HCT116 (cell line): ENCODE results near the gene TBRG4. TPM values are rescaled to one million over a fixed set of nuclear protein-coding genes. Genes with fewer than 3 reads are reported as not detected.

Experiments
- ATAC-seq: fragments of 200-7000 bp; cut with Tn5 transposase; 2 replicates; pipeline ENCODE4 v1.9.1; 2020; ENCODE audit warnings: mild to moderate bottlenecking, moderate library complexity
- BruUV-seq: library from RNA; stranded (reverse); fragments of 400-500 nt; replicated peaks from 2 replicates; lab custom pipeline; 2021; lab: Mats Ljungman, UMichigan
- CTCF ChIA-PET: fragments of 300-600 bp; sonication (Branson Sonifier 250); formaldehyde crosslinking; loops from one replicate; lab custom pipeline; 2021; ENCODE audit warnings: antibody characterized with exemption; lab: Charles Lee
- POLR2A ChIA-PET: fragments of 300-600, 350-600 bp; sonication (Branson Sonifier 250); formaldehyde crosslinking; loops from one replicate; lab custom pipeline; 2021; ENCODE audit warnings: antibody characterized with exemption; lab: Charles Lee
- RAD21 ChIA-PET, 2 experiments: fragments of 300-600 bp; sonication (Branson Sonifier 250); formaldehyde crosslinking; loops; one replicate each; lab custom pipeline; 2023; ENCODE audit warnings: low total read pairs in 2 of 2; ENCODE audit not compliant: uncharacterized antibody in 2 of 2, unreplicated experiment in 2 of 2, low non-redundant PET in 1 of 2; lab: Charles Lee
- DNase-seq: peaks from one replicate; pipeline ENCODE4 v3.0.0-alpha.2; 2010; ENCODE audit warnings: low read depth, low spot score
- H2AFZ ChIP-seq: fragments of 200-600 bp; shearing (Covaris generic), sonication (generic); 2 replicates; pipeline ENCODE4 v1.6.1; 2017; ENCODE audit warnings: low read depth, mixed run types, mixed read lengths, antibody characterized with exemption, low read length; ENCODE audit not compliant: poor library complexity, severe bottlenecking
- H3K27ac ChIP-seq: 2 replicates; pipeline ENCODE4 v1.5.1; 2012; ENCODE audit warnings: low read depth, low read length
- H3K27me3 ChIP-seq: fragments of 200-600 bp; sonication (generic); 2 replicates; pipeline ENCODE4 v1.6.1; 2016; ENCODE audit warnings: mixed run types, low read length, mixed read lengths; ENCODE audit not compliant: insufficient read depth
- H3K36me3 ChIP-seq, 2 experiments: fragments of 200-500 bp in 1 of 2; fragments of 200-600 bp in 1 of 2; sonication (Bioruptor generic) in 1 of 2; sonication (generic) in 1 of 2; 2 replicates each; pipeline versions ENCODE4 v1.5.1 to v1.6.1; 2014 to 2016; ENCODE audit warnings: low read length in 2 of 2, inconsistent platforms in 1 of 2, mixed read lengths in 1 of 2, mixed run types in 1 of 2; ENCODE audit not compliant: insufficient read depth in 2 of 2, control insufficient read depth in 1 of 2
- H3K4me1 ChIP-seq, 2 experiments: fragments of 200-600 bp in 1 of 2; sonication (generic) in 1 of 2; 2 replicates each; pipeline versions ENCODE4 v1.5.1 to v1.6.1; 2012 to 2017; ENCODE audit warnings: low read length in 2 of 2, inconsistent platforms in 1 of 2, mild to moderate bottlenecking in 1 of 2, mixed read lengths in 1 of 2, mixed run types in 1 of 2, moderate library complexity in 1 of 2; ENCODE audit not compliant: insufficient read depth in 2 of 2, control insufficient read depth in 1 of 2
- H3K4me2 ChIP-seq: fragments of 200-600 bp; sonication (generic); 2 replicates; pipeline ENCODE4 v1.6.1; 2017; ENCODE audit warnings: mixed run types, low read length, mixed read lengths
- H3K4me3 ChIP-seq, 2 experiments: fragments of 200-600 bp in 1 of 2; sonication (generic) in 1 of 2; replicated peaks in 1 of 2; 2 replicates each; pipeline ENCODE4 v1.5.1; 2011 to 2016; ENCODE audit warnings: low read length in 2 of 2, control low read depth in 1 of 2, low read depth in 1 of 2, mild to moderate bottlenecking in 1 of 2, mixed read lengths in 1 of 2, mixed run types in 1 of 2
- H3K79me2 ChIP-seq: fragments of 200-600 bp; sonication (generic); 2 replicates; pipeline ENCODE4 v1.6.1; 2017; ENCODE audit warnings: mild to moderate bottlenecking, mixed run types, low read length, moderate library complexity, mixed read lengths; ENCODE audit not compliant: insufficient read depth
- H3K9ac ChIP-seq: fragments of 200-600 bp; sonication (generic); 2 replicates; pipeline ENCODE4 v1.6.1; 2016; ENCODE audit warnings: low read length, mixed read lengths
- H3K9me2 ChIP-seq: fragments of 200-600 bp; sonication (generic), shearing (Covaris generic); 2 replicates; pipeline ENCODE4 v1.6.1; 2017; ENCODE audit warnings: mixed run types, mild to moderate bottlenecking, moderate library complexity; ENCODE audit not compliant: insufficient read depth
- H3K9me3 ChIP-seq, 2 experiments: fragments of 200-500 bp in 1 of 2; fragments of 200-600 bp in 1 of 2; sonication (Bioruptor generic) in 1 of 2; sonication (generic) in 1 of 2; 2 replicates each; pipeline ENCODE4 v1.6.1; 2014 to 2017; ENCODE audit warnings: low read length in 2 of 2, mixed read lengths in 2 of 2, inconsistent platforms in 1 of 2, low read depth in 1 of 2, mild to moderate bottlenecking in 1 of 2, mixed run types in 1 of 2, moderate library complexity in 1 of 2; ENCODE audit not compliant: control insufficient read depth in 1 of 2, insufficient read depth in 1 of 2
- H4K20me1 ChIP-seq: fragments of 200-600 bp; sonication (generic), shearing (Covaris generic); 2 replicates; pipeline ENCODE4 v1.6.1; 2017; ENCODE audit warnings: mixed run types, mild to moderate bottlenecking, moderate library complexity; ENCODE audit not compliant: insufficient read depth
- ATF3 ChIP-seq: IDR thresholded peaks from 2 replicates; pipeline ENCODE4 v1.6.1; 2012
- CTCF ChIP-seq, 3 experiments: fragments of 200-600 bp in 1 of 3; sonication (generic) in 1 of 3; IDR thresholded peaks in 2 of 3; conservative IDR thresholded peaks in 1 of 3; 2 replicates each; pipeline ENCODE4 v1.5.1; 2012 to 2017; ENCODE audit warnings: low read depth in 2 of 3, low read length in 2 of 3, antibody characterized with exemption in 1 of 3, borderline replicate concordance in 1 of 3, control low read depth in 1 of 3, mild to moderate bottlenecking in 1 of 3, mixed read lengths in 1 of 3, mixed run types in 1 of 3, moderate library complexity in 1 of 3; ENCODE audit not compliant: insufficient read depth in 1 of 3
- EZH2 ChIP-seq: fragments of 200-600 bp; sonication (generic); IDR thresholded peaks from 2 replicates; pipeline ENCODE4 v1.6.1; 2017; ENCODE audit warnings: antibody characterized with exemption, mixed run types
- JUND ChIP-seq: IDR thresholded peaks from 2 replicates; pipeline ENCODE4 v1.6.1; 2012
- MAX ChIP-seq: IDR thresholded peaks from 2 replicates; pipeline ENCODE4 v1.6.1; 2012
- RAD21 ChIP-seq: IDR thresholded peaks from 2 replicates; pipeline ENCODE4 v1.6.1; 2012; ENCODE audit warnings: low read depth, mild to moderate bottlenecking
- ZBTB33 ChIP-seq: IDR thresholded peaks from 2 replicates; pipeline ENCODE4 v1.6.1; 2011; ENCODE audit warnings: mild to moderate bottlenecking, low read length, moderate library complexity; ENCODE audit not compliant: insufficient replicate concordance; ENCODE audit errors: extremely low read depth
- ZFX ChIP-seq: fragments of 450-650 bp; IDR thresholded peaks from 2 replicates; pipeline ENCODE4 v1.6.1; 2017
- ZNF274 ChIP-seq: fragments of 200-500 bp; sonication (Bioruptor generic); IDR thresholded peaks from 2 replicates; pipeline ENCODE4 v1.6.1; 2014; ENCODE audit warnings: mild to moderate bottlenecking, low read depth, low read length, inconsistent platforms
- intact Hi-C: fragments of 100-400 bp; cut with micrococcal nuclease; formaldehyde crosslinking; loops from 2 replicates; pipeline ENCODE4 v1.10.0; 2022
- total RNA-seq: library from RNA; stranded (reverse); gene quantifications from one replicate; pipeline ENCODE4 v1.2.1, GENCODE V29; 2021; ENCODE audit not compliant: unreplicated experiment

Gene TBRG4
- total RNA-seq, 1 experiment from 2014 or later, result 136 TPM

- RAD21 ChIA-PET, result interaction anchor here (0.5 to 2.6 kb wide), 10 partner anchors 14 to 539 kb away, joined by 3 to 28 read pairs (median 4); no protein-coding TSS in a partner anchor
- peak; percentile 66 for DNase-seq
- Histone ChIP-seq H3K9me2 (no peaks in the 10 kb centered on the region), H3K9me3 (no peaks in the 10 kb centered on the region), H3K4me2 (no peak overlapping the region), H3K27ac (no peak overlapping the region), H3K4me3 (no peak overlapping the region), H3K9ac (no peak overlapping the region), H3K4me1 (no peaks in the 10 kb centered on the region), H2AFZ (no peak overlapping the region), H3K27me3 (no peaks in the 10 kb centered on the region), H4K20me1 (no peaks in the 10 kb centered on the region), H3K79me2 (no peaks in the 10 kb centered on the region), H3K36me3 (no peaks in the 10 kb centered on the region)
- peak; percentile 87 for ATAC-seq
- CTCF ChIA-PET, result interaction anchor here (0.8 to 4.2 kb wide), 18 partner anchors 11 to 571 kb away, joined by 3 to 114 read pairs (median 4); partner anchors contain the start of genes TBRG4 and TMED4
- POLR2A ChIA-PET, result interaction anchor here (1.1 kb wide), 2 partner anchors 163 to 164 kb away, joined by 3 read pairs; no protein-coding TSS in a partner anchor
- intact Hi-C loops, result loop anchor here (1.0 to 5.0 kb wide), 5 partner anchors 163 to 894 kb away; no protein-coding TSS in a partner anchor
- TF ChIP-seq ATF3 (no peak), ZFX (no peak), ZNF274 (no peak), MAX (no peak), ZBTB33 (no peak), CTCF (IDR thresholded peaks at IDR 0.05 in 2 of 3, conservative IDR thresholded peaks at IDR 0.05 in 1 of 3; ENCODE audit: borderline replicate concordance in 1 of 3, insufficient read depth in 1 of 3, low read depth in 2 of 3, low read length in 2 of 3) (peak; percentile 76 to 91 (median 91)), EZH2 (no peak), RAD21 (peak; percentile 96), JUND (no peak)
- no TSS peak for BruUV-seq
Measured at GRCh38 chr7:45136106-45137060, 24.9 kb upstream of the TBRG4 start.
